GM12872 (cell line): Measurements from ENCODE around the gene ARHGEF10L.

Experiments used
- TF ChIP-seq, protein P1 (sequence below): IDR thresholded peaks from 3 replicates; pipeline ENCODE4 v1.5.1; 2011; ENCODE audit warnings: low read depth, mild to moderate bottlenecking, low read length, moderate library complexity; ENCODE audit not compliant: insufficient read depth

Gene ARHGEF10L

DNA sequence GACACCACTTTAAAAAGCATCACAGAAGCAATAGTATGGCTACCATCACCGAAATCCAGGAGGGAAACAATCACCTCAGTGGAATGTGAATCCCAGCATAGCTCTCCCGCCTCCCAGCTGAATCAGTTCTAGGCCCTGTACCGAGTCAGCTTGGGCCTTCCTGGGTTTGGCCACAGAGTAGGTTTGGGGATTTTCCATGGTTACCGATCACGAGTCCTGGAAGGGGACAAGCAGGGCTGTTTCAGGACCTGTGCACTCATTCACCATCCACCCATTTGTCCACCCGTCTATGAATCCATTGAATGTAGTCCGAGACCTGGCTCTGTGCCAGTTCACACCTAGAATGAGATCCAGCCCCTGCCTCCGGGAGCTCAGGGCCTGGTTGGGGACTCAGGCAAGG is 94.2 kb downstream of the ARHGEF10L start:
- TF ChIP-seq, protein P1, sequence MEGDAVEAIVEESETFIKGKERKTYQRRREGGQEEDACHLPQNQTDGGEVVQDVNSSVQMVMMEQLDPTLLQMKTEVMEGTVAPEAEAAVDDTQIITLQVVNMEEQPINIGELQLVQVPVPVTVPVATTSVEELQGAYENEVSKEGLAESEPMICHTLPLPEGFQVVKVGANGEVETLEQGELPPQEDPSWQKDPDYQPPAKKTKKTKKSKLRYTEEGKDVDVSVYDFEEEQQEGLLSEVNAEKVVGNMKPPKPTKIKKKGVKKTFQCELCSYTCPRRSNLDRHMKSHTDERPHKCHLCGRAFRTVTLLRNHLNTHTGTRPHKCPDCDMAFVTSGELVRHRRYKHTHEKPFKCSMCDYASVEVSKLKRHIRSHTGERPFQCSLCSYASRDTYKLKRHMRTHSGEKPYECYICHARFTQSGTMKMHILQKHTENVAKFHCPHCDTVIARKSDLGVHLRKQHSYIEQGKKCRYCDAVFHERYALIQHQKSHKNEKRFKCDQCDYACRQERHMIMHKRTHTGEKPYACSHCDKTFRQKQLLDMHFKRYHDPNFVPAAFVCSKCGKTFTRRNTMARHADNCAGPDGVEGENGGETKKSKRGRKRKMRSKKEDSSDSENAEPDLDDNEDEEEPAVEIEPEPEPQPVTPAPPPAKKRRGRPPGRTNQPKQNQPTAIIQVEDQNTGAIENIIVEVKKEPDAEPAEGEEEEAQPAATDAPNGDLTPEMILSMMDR: no peak

DNA sequence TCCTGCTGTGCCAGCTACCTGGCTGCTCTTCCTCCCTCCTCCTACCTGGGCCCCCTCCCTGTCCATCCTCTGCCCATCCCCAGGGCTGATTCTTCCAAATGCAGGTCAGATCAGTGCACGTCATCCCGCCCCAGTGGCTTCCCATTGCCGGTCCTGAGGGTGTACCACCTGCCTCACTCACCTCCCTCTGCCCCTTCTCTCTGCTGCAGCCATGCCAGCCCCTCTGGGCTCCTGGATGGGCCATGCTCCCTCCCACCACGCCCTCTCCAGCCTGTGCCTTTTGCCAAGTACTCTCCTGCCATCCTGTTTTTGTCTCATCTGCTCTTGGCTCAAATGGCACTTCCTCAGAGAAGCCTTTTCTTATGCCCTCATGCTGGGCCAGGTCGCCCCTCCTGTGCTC is 95.8 kb downstream of the ARHGEF10L start:
- TF ChIP-seq, protein P1: no peak

DNA sequence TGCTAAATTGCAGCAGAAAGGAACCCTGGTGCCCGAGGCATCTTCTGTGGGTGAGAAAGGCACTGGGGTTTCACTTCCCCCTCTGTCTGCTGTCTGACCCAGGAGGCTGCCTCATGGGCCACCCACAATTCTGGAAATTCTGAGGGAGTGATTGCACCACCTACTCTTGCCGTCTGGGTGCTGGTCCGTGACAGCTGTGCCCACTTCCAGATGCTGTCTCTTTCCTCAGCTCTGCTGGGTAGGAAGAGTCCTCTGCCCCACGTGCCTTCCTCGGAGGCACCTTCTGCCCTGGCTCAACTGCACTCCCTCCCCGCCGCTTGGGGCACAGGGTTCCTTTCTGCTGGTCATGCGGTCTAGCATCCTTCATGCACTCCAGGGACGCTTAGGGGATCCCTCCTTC is 96.3 kb downstream of the ARHGEF10L start:
- TF ChIP-seq, protein P1: no peak

DNA sequence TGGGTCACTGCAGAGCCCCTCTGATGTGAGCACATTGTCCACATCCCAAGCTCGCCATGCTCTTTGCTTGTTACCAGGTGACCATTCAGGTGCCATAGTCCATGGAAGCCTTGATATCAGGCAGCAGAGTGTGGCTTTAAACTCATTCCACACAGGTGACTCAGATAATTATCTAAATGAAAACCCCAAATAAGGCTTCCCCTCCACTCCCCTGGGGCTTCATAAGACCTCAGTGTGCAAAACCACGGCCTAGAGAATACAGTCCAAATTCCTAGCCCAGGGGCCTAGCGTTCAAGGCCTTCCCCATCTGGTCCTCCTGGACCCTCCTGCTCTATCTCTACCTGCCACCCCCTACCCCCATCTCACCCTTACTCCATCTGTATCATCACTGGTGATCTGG is 97.1 kb downstream of the ARHGEF10L start:
- TF ChIP-seq, protein P1: no peak

DNA sequence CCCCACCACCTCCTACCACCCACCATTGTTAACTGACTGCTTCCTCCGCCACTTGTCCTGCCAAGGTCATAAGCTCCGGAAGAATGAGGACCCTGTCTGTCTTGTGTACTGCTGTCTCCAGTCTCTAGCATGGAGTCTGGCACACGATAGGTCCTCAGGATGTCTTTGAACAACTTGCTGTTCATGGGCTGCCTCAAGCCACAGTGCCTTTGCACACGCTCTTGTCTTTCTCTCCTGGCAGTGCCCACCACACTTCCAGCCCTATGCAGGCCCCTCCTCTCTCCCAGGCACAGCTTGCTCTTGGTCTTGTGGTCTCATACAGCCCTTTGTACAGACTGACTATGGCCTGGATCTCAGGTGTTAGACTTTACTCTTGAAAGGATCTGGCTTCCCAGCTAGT is 97.6 kb downstream of the ARHGEF10L start:
- TF ChIP-seq, protein P1: no peak

DNA sequence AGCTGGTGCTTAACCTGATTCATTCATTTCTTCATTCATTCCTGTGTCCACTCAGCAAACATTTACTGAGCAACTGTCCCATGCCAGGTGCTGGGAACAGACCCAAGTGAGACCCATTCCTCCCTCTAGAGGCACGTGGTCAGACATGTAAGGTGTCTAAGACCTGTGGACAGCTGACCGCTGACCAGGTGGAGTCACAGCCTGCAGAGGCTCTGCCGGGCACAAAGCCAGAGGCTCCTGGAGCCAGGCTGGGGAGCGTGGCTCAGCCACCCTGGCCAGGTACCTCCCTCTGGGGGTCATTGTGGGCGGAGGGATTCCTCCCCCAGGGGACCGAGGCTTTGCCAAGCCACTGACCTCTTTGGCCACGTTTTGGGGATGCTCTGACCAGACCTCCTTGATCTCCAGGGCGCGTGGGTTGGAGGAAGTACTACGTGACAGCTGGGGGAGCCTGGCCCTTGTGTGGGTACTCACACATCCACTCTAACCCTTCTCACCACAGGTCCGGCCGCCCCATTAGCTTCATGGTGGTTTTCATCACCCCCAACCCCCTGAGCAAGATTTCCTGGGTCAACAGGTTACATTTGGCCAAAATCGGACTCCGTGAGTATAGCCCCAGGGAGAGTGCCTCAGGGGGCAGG is 100.3 kb downstream of the ARHGEF10L start:
- TF ChIP-seq, protein P1: no peak

DNA sequence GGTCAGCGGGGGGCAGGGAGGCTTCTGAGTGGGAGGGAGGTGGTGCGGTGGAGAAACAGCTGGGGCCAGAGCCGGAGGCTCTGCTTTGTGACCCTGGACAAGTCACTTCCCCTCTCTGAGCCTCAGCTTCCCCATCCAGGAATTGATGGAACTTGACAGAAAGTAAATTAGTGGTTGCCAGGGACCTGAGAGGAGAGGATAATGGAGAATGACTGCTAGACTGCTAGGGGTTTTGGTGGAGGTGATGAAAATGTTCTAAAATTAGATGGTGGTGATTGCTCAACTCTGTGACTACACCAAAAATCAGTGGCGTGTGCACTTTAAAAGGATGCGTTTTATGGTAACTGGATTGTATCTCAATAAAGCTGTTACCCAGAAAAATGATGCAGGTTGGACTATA is 100.9 kb downstream of the ARHGEF10L start:
- TF ChIP-seq, protein P1: no peak

DNA sequence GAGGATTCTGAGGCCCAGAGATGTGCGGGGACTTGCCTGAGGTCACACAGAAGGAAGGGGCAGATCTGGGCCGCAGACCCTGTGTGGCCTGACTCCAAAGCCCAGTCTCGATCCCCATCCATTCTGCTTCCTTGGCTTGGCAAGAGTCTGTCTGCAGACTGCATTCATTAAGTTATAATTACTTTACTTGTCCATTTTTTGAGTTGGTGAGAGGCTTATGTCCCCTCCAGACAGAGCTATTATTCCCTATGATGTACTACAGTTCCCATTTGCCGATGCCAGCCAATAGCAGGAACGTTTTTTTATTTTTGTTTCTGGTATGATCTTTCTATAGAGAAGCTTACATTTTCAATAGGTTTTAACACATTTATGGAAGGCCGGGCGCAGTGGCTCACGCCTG is 101.5 kb downstream of the ARHGEF10L start:
- TF ChIP-seq, protein P1: no peak
